ENCODE data around the gene IGFBP3.

Gene IGFBP3

DNA sequence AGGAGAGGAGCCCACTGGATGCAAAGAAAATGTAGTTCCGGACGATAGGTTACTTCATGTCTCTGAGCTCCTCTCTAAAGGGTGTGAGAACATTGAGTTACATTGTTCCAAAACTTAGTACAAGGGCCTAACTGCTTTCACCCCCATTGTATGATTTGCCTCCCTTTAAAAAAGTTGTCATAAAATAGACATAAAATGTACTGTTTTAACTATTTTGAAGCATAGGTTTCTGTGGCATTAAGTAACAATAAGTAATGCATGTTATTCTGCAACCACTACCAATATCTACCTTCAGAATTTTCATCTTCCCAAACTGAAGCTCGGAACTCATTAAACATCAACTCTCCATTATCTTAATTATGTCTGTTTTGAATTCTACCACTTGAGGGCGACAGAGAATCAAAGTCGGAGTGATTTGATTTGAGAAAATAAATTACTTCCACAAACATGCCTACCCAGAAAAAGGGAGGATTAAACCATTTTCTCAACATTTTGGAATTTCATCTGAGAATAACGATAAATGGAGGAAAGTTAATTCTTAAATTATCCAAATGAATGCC is 30.1 kb downstream of the IGFBP3 start:
- DNase-seq = no peak

DNA sequence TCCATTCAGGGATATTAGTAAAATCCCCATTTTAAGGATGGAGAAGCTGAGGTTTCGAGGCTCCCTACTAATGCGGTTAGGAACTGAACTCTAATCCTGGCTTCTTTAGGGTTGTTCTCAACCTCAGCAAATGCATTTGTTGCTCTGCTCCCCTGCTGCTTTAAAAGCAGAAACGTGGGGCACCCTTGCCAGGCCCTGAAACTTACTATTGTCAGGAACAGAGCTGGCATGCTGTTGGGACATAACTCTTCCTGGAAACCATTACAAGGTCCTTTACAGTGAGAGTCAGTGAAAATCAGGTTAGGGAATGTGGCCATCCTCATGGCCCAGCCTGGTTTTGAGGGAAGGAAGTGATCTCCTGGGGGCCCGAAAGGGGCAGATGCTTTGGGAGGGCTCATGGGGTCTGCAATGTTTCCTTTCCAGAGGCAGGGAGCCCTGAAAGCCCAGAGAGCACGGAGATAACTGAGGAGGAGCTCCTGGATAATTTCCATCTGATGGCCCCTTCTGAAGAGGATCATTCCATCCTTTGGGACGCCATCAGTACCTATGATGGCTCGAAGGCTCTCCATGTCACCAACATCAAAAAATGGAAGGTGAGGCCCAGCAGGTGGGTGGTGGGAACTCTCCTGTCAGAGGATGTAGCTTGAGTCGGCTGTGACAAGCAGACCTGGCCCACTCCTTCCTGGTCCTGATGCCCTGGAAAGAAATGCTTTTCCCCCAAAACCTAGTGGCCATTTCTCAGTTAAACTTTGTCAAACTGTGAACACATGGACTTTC is 30.8 kb downstream of the IGFBP3 start:
- DNase-seq = no peak

DNA sequence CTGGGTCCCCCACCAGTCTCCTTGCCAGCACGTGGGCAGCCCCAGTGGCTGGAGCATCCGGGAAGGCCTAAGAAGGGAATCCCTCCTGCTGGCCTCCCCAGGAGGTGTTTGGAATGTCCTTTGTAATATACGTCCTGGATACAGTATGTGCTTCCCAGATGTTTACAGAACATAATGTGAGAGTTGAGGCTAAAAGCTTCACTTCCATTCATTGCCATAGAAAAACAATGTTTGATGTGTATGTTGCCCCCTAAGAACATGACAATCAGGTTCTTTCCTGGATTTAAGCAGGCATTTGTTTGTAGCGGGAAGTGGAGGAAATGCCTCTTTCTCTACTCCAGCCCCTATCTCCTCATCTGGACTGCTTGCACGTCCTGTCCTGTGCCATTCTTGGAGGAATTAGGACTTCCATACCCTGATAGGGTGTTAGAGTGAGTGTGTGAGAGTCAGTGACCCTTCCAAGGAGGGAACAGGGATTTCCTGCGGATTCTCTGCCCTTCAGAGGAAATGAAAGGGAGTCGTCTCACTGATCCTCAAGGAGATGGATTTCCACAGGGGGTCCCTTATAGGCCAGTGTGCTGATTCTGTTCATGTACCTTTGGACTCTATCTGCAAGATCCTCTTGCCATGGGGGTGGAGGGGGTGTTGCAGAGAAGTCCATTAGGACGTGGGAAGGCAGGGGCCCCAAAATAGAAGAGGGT is 31.6 kb downstream of the IGFBP3 start:
- DNase-seq = no peak

DNA sequence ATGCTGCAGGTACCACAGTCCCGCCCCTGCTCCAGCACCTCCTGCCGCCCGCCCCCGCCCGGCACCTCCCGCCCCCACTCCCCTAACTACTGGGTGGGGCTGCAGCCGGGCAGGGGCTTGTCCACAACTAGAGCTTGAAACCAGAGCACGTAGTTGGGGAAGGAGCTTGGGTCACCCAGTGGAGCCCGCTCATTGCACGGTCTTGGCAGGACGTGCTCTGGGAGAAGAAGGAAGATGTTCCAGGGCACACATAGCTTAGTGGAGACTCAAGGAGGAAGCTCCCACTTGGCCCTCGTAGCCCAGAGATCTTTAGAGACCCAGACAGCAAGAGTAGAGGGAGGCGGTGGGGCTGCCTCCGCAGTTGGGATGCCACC is 32.1 kb downstream of the IGFBP3 start:
- DNase-seq = no peak

DNA sequence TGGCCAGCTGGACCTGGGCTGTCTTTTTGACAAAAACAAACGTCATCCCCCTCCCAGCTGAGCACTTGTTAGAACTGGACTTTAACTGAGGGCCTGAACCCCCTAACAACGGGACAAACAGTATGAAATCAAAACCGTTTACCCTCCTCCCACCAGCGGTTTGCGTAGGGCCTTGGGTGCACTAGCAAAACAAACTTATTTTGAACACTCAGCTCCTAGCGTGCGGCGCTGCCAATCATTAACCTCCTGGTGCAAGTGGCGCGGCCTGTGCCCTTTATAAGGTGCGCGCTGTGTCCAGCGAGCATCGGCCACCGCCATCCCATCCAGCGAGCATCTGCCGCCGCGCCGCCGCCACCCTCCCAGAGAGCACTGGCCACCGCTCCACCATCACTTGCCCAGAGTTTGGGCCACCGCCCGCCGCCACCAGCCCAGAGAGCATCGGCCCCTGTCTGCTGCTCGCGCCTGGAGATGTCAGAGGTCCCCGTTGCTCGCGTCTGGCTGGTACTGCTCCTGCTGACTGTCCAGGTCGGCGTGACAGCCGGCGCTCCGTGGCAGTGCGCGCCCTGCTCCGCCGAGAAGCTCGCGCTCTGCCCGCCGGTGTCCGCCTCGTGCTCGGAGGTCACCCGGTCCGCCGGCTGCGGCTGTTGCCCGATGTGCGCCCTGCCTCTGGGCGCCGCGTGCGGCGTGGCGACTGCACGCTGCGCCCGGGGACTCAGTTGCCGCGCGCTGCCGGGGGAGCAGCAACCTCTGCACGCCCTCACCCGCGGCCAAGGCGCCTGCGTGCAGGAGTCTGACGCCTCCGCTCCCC is 32.7 kb downstream of the IGFBP3 start, which contains the start of gene IGFBP1:
Gene IGFBP1 (plus strand): TSS at position 304 of the 808 bp plus-strand sequence. CDS start 165 bp downstream, at position 469.
- no peak for DNase-seq

DNA sequence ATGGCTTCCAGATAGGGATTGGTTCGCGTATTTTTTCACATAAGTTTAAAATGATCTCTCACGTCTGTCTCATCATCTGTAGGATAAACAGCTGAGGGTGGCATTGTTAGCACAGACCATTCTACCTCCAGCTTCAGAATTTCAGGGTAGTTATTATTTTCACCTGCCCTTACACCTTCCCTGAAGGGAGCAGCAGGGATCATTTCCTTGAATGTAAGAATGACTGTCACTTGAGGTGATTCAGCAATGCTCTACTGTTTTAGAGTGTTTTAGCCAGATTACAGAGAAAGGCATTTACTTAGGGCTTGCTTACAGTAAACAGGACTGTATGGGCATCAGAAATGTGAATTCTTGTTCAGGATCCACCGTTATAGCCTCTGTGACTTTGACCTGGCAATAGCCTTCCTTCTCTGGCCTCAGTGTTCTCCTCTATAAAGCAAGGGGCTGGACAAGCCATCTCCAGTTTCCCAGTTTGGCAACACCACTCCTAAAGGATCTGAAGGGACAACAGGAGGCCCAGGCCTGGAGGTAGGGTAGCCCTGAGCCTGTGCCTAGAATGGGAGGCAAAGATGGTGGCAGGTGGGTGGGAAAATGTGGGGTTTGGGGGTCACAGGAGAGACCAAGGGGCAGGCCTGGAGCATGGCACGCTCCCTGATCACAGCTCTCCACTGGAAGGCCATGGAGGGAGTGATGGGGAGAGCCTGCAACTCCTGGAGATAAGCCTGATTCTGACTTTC is 34.0 kb downstream of the IGFBP3 start:
- DNase-seq = no peak

DNA sequence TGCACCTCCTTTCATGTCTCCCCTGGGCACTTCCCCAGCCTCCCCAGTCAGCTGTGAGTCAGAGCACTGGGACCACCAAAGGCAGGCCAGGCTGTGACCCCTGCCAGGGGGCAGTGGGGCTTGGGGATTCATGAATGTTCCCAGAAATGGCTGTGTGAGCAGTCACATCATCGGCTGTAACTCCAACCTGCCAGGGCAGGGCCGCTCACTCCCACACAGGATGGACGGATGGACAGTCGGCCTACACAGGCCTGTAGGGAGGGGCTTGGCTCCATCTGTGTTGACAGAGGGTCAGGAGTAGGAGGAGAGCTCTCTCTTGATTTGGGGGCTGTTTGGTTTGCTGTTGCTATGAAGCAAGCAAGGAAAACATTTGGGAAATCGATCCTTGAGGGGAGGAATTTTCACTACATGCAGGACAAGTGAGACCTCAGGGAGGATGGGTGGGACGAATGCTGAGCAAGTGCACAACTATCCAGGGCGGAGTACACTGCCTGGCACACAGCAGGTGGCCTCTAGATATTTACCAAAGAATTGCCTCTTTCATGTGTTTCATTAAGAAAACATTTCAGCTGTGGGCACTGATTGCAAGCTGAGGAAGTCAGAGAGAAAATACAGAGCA is 35.7 kb downstream of the IGFBP3 start:
- no peak for DNase-seq

DNA sequence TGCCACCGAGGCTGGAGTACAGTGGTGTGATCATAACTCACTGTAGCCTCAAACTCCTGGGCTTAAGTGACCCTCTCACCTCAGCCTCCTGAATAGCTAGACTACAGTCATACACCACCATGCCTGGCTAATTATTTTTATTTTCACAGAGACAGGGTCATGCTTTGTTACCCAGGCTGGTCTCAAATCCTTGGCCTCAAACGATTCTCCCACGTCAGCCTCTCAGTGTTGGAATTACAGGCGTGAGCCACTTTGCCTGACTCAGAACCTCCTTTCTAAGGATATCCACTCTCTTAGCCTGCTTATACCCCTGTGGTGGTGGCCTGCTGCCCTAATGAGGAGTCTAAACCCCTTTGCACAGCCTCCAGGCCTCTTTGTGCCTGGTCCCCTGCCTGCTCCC is 36.9 kb downstream of the IGFBP3 start:
- no peak for DNase-seq

DNA sequence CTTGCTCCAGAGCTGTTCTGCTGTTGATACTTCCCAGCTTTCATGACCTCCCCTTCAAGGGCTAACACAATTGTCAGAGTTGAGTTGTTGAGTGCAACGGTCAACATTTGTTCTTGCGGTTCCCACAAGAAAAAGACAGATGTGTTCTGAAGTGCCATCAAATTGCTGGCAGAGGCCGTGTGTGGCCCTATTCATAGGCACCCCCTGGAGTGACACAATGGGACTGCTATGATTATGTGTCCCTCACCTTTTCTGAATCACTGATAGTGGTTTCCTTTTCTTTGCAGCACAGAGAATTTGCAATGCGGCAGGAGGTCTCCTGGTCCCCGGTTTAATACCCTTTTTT is 38.6 kb downstream of the IGFBP3 start:
- DNase-seq = no peak

DNA sequence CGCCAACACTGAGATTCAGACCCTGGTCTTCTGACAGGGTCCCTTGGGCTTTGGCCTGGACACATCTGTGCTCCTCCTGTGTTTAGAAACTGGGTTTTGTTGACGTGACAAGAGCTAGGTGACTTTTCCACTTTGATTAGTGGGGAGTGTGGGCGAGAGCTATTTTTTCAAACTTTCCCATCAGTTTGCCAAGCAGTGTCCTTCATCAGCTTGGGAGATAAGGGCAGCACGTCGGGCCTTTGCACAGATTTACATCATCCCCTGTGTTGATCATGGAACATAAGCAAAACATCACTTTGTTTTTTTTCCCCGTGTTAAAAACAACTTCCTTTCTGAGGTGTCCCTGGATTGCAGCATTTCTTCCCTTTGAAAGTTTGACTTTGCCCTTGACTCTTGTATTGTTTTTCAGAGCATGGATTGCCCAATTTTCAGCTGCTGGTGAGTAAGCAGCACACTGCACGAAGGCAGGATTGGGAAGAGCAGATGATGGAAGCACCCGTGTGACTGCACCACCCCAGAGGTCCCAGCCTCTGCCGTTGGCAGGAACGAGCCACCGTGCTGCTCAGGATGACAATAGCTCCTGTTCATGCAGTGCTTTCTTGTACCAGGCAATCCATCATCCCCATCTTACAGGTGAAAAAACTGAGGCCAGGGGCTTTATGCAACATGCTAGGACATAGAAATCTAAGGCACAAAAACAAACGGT is 39.2 kb downstream of the IGFBP3 start:
- DNase-seq = no peak

DNA sequence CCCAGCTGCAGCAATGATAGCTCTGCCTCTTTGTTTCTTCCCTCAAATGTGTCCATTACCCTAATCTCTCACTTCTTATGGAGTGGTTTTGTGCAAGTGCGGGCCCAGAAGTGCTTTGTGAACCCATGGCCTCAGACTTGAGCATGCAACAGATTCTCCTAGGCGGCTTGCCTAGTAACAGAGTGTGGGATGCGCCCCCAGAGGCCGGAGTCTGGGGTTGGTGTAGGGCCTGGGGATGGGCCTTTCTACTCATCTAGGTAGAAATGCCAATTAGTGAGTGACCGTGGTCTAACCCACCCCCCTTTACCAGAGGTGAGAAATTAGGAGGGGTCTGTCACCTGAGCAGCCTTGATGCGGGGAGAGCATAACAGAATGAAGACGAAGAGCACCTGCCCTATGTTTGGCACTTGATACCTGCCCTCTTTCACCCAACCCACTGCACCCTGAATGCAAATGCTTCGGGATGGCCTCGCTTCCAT is 39.8 kb downstream of the IGFBP3 start:
- DNase-seq = no peak

DNA sequence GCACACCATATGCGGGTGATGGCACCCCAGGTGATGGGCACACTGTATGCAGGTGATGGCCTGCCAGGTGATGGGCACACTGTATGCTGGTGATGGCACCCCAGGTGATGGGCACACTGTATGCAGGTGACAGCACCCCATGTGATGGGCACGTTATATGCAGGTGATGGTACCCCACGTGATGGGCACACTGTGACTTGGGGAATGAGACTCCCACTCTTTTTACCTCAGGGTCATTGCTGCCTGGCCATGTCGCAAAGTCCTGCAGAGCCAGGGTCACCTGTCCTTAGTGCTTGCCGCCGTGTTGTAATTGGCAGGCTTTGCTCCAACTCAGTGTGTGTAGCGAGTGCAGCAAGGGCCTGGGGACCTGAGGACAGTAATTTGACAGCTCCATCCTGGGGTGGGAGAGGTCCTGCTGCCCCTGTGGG is 40.6 kb downstream of the IGFBP3 start:
- no peak for DNase-seq

DNA sequence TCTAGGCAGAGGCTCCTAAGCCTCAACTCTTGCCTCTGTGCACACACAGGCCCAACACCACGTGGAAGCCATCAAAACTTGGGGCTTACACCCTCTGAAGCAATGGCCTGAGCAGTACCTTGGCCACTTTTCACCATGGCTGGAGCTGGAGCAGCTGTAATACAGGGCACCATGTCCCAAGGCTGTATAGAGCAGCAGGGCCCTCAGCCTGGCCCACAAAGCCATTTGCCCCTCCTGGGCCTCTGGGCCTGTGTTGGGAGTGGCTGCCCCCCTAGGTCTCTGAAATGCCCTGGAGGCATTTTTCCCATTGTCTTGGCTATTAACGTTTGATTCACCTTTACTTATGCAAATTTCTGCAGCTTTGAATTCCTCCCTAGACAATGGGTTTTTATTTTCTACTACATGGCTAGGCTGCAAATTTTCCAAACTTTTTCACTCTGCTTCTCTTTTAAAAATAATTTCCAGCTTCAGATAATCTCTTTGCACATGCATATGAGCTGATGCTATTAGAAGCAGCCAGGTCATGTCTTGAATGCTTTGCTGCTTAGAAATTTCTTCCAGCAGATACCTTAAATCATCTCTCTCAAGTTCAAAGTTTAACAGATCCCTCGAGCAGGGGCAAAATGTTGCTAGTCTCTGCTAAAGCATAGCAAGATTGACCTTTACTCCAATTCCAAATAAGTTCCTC is 42.5 kb downstream of the IGFBP3 start:
- no peak for DNase-seq

DNA sequence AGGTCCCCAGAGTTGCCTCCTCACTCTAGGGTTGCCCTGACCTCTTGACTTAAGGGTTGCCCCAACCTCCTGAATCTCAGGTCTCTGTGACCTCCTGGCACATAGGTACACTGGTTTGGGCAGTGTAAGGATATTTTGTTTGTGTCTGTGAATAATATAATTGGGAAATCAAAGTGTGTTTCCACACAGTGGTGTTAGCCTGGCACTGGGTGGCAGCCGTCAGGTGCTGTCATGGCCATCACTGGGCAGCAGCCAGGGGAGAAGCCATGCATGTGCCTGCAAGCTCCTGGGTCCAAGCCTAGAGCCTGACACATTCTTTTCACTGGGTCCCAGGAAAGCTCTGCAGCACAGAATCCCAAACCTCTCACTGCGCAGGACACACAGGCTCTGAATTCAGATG is 44.6 kb downstream of the IGFBP3 start:
- no peak for DNase-seq

DNA sequence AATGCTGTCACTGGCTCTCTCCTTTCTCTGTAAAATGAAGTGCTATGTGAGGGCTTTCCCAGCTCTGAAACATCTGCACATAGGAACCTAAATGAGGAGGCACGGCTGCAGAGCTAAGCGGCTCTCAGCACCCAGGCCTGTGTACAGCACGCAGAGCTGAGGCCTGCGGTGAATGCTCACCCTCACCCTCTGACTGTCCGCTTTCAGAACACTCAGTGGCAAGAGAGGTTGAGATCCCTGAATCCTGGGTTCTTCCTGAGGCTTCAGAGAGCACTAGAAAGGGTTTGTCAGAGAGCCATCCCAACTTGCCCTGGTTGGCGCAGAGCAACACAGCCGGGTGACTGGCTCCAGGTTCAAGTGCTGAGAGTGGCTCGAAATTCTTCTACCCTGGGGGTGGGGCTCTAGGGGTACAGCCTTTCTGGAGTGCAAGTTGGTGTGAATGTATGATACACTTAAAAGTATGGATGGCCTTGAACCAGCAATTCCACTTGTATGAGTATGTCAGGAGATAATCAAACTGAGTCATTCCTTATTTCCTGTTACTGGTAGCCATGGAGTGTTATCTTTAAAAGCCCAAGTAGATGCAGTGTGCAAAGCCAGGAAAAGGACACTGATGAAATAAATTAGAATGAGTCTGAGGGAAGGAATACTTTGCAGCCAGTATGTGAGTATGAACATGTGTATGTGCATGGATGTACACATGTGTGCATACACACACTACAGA is 46.5 kb downstream of the IGFBP3 start:
- DNase-seq = no peak

DNA sequence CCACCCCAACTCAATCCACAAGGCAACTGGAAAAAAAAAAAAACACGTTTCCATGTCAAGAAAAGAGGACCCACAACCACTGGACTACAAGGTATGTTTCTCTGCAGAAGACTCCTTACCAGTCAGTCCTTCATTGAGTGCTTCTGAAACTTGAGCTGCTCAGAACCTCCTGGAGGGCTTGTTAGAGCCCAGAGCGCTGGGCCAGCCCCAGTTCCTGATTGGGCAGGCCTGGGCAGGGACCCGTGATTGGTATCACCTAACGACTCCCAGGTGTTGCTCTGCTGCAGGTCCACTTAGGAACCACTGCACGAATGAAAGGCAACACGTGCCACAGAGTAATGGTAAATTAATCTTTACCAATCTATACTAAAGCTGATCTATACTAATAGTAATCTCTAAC is 47.7 kb downstream of the IGFBP3 start:
- DNase-seq = no peak

DNA sequence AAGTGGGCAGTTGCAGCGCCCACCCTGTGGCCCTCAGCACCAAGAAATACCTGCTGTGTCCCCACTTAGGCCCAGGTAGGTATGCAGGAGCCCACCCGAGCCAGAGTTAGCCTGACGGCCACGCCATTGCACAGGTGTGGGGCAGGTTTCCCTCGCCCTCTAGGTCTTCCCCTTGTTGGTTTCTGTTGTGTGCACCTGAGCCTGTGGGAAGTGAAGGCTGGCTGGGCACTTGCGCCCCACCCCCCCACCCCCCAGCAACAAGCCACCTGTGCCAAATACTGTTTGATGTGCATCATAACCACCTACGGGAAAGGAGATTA is 48.1 kb downstream of the IGFBP3 start, which contains the start of gene CCDC201:
Gene CCDC201 (minus strand): TSS at position 48 of the 320 bp plus-strand sequence. CDS start 75 bp downstream, outside the sequence.
- no peak for DNase-seq

DNA sequence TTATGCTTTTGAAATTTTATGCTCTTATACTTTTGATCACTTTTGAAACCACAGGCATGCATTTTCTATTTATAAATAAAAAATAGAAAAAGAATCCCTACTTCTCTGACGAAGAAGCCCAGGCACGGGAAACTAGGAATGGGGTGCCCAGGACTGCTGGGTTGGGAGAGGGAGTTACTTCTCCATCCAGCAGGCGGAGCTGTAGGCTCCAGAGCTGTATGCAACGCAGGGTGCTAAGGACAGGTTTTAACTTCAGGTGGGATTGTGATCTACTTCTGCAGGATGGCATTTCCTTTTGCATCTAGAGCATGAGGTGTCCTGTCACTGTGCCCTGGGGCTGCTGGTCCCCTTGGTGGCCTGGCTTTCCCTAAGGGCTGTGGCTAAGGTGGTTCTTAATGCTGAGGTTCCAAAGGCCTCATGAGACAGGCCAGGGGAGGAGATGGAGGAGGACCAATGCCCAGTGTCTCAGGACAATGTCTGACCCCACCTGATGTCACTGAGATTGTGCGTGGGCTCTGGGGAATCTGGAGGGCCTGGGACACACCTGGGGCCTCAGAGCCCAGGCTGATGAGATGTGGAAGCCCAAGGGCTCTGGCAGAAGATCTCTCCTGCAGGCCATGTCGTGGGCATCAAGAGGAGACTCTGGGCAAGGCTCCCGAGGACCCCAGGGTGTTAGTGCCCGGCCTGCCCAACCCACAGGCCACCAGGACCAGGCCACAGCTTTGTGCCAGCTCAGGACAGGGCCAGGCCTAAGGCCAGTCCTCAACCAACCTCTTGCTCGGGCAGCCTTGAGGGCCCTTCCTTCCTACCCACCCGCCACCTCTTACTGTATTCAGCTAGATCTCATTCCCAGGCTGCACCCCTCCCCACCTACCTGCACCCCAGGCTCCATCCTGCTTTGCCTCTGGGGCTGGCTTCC is 48.7 kb downstream of the IGFBP3 start:
- DNase-seq = no peak

DNA sequence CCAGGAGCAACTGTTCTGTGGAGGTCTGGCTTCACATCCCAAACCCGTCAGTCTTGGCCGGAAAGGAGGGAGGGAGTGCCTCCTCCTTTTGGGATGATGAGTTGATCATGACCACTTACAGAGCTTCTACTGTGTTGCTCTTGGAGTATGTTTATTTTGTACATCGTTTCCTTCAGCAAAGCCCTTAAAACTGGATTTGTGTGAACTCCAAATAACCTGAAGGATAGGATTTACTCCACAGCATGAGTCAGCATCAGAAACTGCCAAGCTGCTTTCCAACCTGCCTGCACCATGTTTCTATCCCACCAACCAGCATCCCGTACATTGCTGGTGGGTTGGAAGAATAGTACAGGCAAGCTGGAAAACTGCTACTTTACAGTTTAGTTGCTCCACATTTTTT is 51.6 kb downstream of the IGFBP3 start:
- DNase-seq = no peak
